Osteoblast (primary cell): ENCODE data around the gene CARD11. TPM values are rescaled to one million over a fixed set of nuclear protein-coding genes. Genes with fewer than 3 reads are reported as not detected.

Experiments used
- DNase-seq: peaks from one replicate; pipeline ENCODE4 v3.0.0; 2011; ENCODE audit warnings: low spot score, mixed read lengths; ENCODE audit not compliant: insufficient read length; ENCODE audit errors: missing footprints
- H2AFZ ChIP-seq: 2 replicates; pipeline ENCODE4 v1.6.0; 2011; ENCODE audit warnings: mild to moderate bottlenecking, low read length
- H3K27ac ChIP-seq: 2 replicates; pipeline ENCODE4 v1.5.1; 2011; ENCODE audit warnings: mild to moderate bottlenecking, low read depth, low read length, moderate library complexity
- H3K27me3 ChIP-seq: 2 replicates; pipeline ENCODE4 v1.6.0; 2012; ENCODE audit warnings: mild to moderate bottlenecking, control low read depth, inconsistent platforms, low read length, moderate library complexity; ENCODE audit not compliant: insufficient read depth
- H3K36me3 ChIP-seq: 2 replicates; pipeline ENCODE4 v1.5.1; 2011; ENCODE audit warnings: mild to moderate bottlenecking, low read length, control low read depth, moderate library complexity; ENCODE audit not compliant: insufficient read depth
- H3K4me1 ChIP-seq: 2 replicates; pipeline ENCODE4 v1.5.1; 2011; ENCODE audit warnings: mild to moderate bottlenecking, low read length, control low read depth, moderate library complexity; ENCODE audit not compliant: insufficient read depth
- H3K4me2 ChIP-seq: 2 replicates; pipeline ENCODE4 v1.6.0; 2011; ENCODE audit warnings: mild to moderate bottlenecking, low read length; ENCODE audit not compliant: insufficient read depth
- H3K4me3 ChIP-seq: fragments of 200-600 bp; sonication (generic); 3 replicates; pipeline ENCODE4 v1.5.1; 2012; ENCODE audit warnings: mild to moderate bottlenecking, low read length, inconsistent platforms; ENCODE audit not compliant: insufficient read depth
- H3K79me2 ChIP-seq: 2 replicates; pipeline ENCODE4 v1.6.0; 2012; ENCODE audit warnings: mild to moderate bottlenecking, low read length, control low read depth, inconsistent platforms; ENCODE audit not compliant: insufficient read depth
- H3K9me3 ChIP-seq: 2 replicates; pipeline ENCODE4 v1.5.1; 2011; ENCODE audit warnings: low read depth, low read length, control low read depth
- H4K20me1 ChIP-seq: 2 replicates; pipeline ENCODE4 v1.6.0; 2012; ENCODE audit warnings: mild to moderate bottlenecking, low read length, control low read depth; ENCODE audit not compliant: insufficient read depth
- CTCF ChIP-seq: IDR thresholded peaks from 2 replicates; pipeline ENCODE4 v1.5.1; 2011; ENCODE audit warnings: mild to moderate bottlenecking, low read depth, low read length, moderate library complexity; ENCODE audit errors: extremely low read depth
- total RNA-seq: library from RNA; depleted of rRNA; stranded (reverse); fragments of >200 nt; gene quantifications from 2 replicates; pipeline ENCODE4 v1.2.3, GENCODE V29; 2012

Gene CARD11
- total RNA-seq, 1 donor = not detected

DNA sequence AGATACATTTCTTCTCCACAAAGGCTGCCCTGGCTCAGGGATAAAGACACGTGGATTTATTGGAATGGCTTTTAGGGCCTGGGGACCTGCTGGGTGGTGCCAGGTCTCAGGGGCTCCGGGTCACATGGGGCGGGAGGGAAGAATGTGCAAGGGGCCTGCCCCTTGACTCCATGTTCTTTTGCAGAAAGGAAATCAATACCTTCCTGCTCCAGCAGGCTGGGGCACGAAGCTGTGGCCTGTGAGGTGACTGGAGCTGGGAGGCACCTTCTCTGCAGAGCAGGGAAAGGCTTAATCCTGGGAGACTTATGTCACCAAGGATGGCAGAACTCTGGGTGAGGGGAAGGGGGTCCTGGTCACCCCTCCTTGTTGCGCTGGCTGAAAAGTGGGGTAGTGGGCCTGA lies 157.3 kb downstream of the CARD11 start:
- H4K20me1 ChIP-seq = no peaks in the 10 kb centered on the region
- H2AFZ ChIP-seq = no peak overlapping the region

GRCh38 chr7:2884161-2884560 lies 159.5 kb downstream of the CARD11 start:
- DNase-seq = peak; percentile 69
- Histone ChIP-seq H3K4me3 (no peak overlapping the region), H3K79me2 (no peaks in the 10 kb centered on the region), H4K20me1 (no peaks in the 10 kb centered on the region), H3K4me2 (no peak overlapping the region), H3K36me3 (no peaks in the 10 kb centered on the region), H3K9me3 (no peaks in the 10 kb centered on the region), H3K27me3 (no peaks in the 10 kb centered on the region), H3K4me1 (no peaks in the 10 kb centered on the region), H2AFZ (no peak overlapping the region), H3K27ac (no peak overlapping the region)
- no peak for TF ChIP-seq CTCF

More for the DNA sequence above, 157.3 kb downstream of the CARD11 start:
- no peak overlapping the region for H3K27ac ChIP-seq
- H3K4me1 ChIP-seq = no peaks in the 10 kb centered on the region
- no peak overlapping the region for H3K4me3 ChIP-seq
- no peak overlapping the region for H3K4me2 ChIP-seq
- H3K79me2 ChIP-seq = no peaks in the 10 kb centered on the region
- H3K9me3 ChIP-seq = no peaks in the 10 kb centered on the region
- TF ChIP-seq CTCF = no peak
- DNase-seq = peak; percentile 76
- H3K27me3 ChIP-seq = no peaks in the 10 kb centered on the region
- H3K36me3 ChIP-seq = no peaks in the 10 kb centered on the region

GRCh38 chr7:2883101-2883500 lies 160.6 kb downstream of the CARD11 start:
- Histone ChIP-seq H3K27ac (no peak overlapping the region), H4K20me1 (no peaks in the 10 kb centered on the region), H3K9me3 (no peaks in the 10 kb centered on the region), H3K27me3 (no peaks in the 10 kb centered on the region), H3K36me3 (no peaks in the 10 kb centered on the region), H3K79me2 (no peaks in the 10 kb centered on the region), H3K4me3 (no peak overlapping the region), H3K4me2 (no peak overlapping the region), H2AFZ (no peak overlapping the region), H3K4me1 (no peaks in the 10 kb centered on the region)
- peak; percentile 48 for DNase-seq
- no peak for TF ChIP-seq CTCF

- TF ChIP-seq CTCF = no peak
- Histone ChIP-seq H3K27ac (no peak overlapping the region), H3K4me2 (no peak overlapping the region), H3K79me2 (no peaks in the 10 kb centered on the region), H3K4me1 (no peaks in the 10 kb centered on the region), H3K27me3 (no peaks in the 10 kb centered on the region), H3K4me3 (no peak overlapping the region), H3K9me3 (no peaks in the 10 kb centered on the region), H2AFZ (no peak overlapping the region), H3K36me3 (no peaks in the 10 kb centered on the region), H4K20me1 (no peaks in the 10 kb centered on the region)
- peak; percentile 67 for DNase-seq
Observed at GRCh38 chr7:2882111-2882510, 161.6 kb downstream of the CARD11 start.
